ENCODE measurements around the gene KCP.

DNA sequence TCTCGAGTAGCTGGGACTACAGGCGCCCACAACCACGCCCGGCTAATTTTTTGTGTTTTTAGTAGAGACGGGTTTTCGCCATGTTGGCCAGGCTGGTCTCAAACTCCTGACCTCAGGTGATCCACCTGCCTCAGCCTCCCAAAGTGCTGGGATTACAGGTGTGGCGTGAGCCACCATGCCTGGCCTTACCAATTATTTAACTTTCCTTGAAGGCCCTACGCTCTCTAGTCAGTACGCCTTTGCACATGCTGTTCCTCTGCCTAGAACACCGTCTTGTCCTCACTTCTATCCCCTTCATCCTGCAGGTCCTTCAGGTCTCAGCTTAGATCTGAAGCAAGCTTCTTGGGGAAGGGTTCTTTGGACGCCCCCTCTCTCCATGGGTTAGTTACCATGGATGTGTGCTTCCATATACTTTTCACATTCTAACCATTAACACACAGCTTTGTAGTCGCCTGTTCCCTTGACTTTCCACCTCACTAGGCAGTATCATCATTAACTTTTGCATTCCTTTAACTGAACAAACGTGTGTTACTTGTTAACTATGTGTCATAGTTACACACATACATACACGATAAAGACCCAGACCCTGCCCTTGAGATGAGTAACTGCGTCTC, 48.4 kb downstream of the KCP start:
- TF ChIP-seq, protein P1, sequence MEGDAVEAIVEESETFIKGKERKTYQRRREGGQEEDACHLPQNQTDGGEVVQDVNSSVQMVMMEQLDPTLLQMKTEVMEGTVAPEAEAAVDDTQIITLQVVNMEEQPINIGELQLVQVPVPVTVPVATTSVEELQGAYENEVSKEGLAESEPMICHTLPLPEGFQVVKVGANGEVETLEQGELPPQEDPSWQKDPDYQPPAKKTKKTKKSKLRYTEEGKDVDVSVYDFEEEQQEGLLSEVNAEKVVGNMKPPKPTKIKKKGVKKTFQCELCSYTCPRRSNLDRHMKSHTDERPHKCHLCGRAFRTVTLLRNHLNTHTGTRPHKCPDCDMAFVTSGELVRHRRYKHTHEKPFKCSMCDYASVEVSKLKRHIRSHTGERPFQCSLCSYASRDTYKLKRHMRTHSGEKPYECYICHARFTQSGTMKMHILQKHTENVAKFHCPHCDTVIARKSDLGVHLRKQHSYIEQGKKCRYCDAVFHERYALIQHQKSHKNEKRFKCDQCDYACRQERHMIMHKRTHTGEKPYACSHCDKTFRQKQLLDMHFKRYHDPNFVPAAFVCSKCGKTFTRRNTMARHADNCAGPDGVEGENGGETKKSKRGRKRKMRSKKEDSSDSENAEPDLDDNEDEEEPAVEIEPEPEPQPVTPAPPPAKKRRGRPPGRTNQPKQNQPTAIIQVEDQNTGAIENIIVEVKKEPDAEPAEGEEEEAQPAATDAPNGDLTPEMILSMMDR (IDR thresholded peaks at IDR 0.05; ENCODE audit: low read depth, low read length) = no peak
- TF ChIP-seq POLR2A (IDR thresholded peaks at IDR 0.05; ENCODE audit: extremely low read depth, insufficient read length) (no peak), MYC (IDR thresholded peaks at IDR 0.05; ENCODE audit: low read depth, low read length) (no peak)
- TF ChIP-seq, protein P2, sequence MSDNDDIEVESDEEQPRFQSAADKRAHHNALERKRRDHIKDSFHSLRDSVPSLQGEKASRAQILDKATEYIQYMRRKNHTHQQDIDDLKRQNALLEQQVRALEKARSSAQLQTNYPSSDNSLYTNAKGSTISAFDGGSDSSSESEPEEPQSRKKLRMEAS (IDR thresholded peaks at IDR 0.05; ENCODE audit: low read depth, low read length) = no peak

All from NB4 (cell line).